IMR-90 (cell line): ENCODE results near the gene SPATA9. TPM values are rescaled to one million over a fixed set of nuclear protein-coding genes. Genes with fewer than 3 reads are reported as not detected.
A peak's percentile ranks its signal among the peaks of the same experiment; 100 is the strongest.

ENCODE experiments used
- ATAC-seq: fragments of 200-7000 bp; cut with Tn5 transposase; 2 replicates; pipeline ENCODE4 v1.9.1; 2020; ENCODE audit warnings: low read depth, mild to moderate bottlenecking, moderate library complexity
- BruUV-seq: library from RNA; stranded (reverse); fragments of 400-500 nt; replicated peaks from 2 replicates; lab custom pipeline; 2021; lab: Mats Ljungman, UMichigan
- CTCF ChIA-PET: fragments of 300-600 bp; formaldehyde crosslinking; extraction: SDS; loops from one replicate; lab custom pipeline; 2021; ENCODE audit warnings: antibody characterized with exemption; lab: Yijun Ruan, JAX
- POLR2A ChIA-PET: fragments of 300-600 bp; sonication (Branson Sonifier 250); formaldehyde crosslinking; loops from one replicate; lab custom pipeline; 2022; ENCODE audit warnings: antibody characterized with exemption; ENCODE audit not compliant: unreplicated experiment; lab: Charles Lee
- DNase-seq: peaks from one replicate; pipeline ENCODE4 v3.0.0; 2013
- H2AFZ ChIP-seq: replicated peaks from 2 replicates; pipeline ENCODE3; 2013; ENCODE audit warnings: low read length, mild to moderate bottlenecking; ENCODE audit not compliant: poor library complexity
- H2AK5ac ChIP-seq: 2 replicates; pipeline ENCODE4 v1.6.1; 2013; ENCODE audit warnings: low read depth, low read length, inconsistent platforms
- H2AK9ac ChIP-seq: replicated peaks from 2 replicates; pipeline ENCODE3; 2013; ENCODE audit warnings: mild to moderate bottlenecking, low read depth, low read length, moderate library complexity; ENCODE audit not compliant: poor library complexity
- H2BK120ac ChIP-seq: 2 replicates; pipeline ENCODE4 v1.6.1; 2013; ENCODE audit warnings: low read depth, low read length, inconsistent platforms
- H2BK15ac ChIP-seq: 3 replicates; pipeline ENCODE4 v1.6.1; 2013; ENCODE audit warnings: low read depth, low read length, inconsistent platforms
- H2BK20ac ChIP-seq: 2 replicates; pipeline ENCODE4 v1.6.1; 2013; ENCODE audit warnings: low read depth, mild to moderate bottlenecking, inconsistent platforms, low read length, moderate library complexity
- H2BK5ac ChIP-seq: 2 replicates; pipeline ENCODE4 v1.6.1; 2013; ENCODE audit warnings: mild to moderate bottlenecking, low read depth, low read length, inconsistent platforms; ENCODE audit not compliant: poor library complexity, severe bottlenecking
- H3K14ac ChIP-seq: replicated peaks from 2 replicates; pipeline ENCODE4 v1.6.1; 2013; ENCODE audit warnings: low read depth, low read length, inconsistent platforms
- H3K18ac ChIP-seq: 2 replicates; pipeline ENCODE4 v1.6.1; 2013; ENCODE audit warnings: low read depth, low read length, control low read depth
- H3K23ac ChIP-seq: 2 replicates; pipeline ENCODE4 v1.6.1; 2013; ENCODE audit warnings: low read depth, low read length, inconsistent platforms
- H3K27ac ChIP-seq: 2 replicates; pipeline ENCODE4 v1.5.1; 2013; ENCODE audit warnings: mild to moderate bottlenecking, control low read depth, low read length; ENCODE audit not compliant: insufficient read depth
- H3K27me3 ChIP-seq: 2 replicates; pipeline ENCODE4 v1.6.1; 2013; ENCODE audit warnings: low read length; ENCODE audit not compliant: control insufficient read depth, insufficient read depth
- H3K36me3 ChIP-seq: 2 replicates; pipeline ENCODE4 v1.6.1; 2013; ENCODE audit warnings: low read length, mixed read lengths; ENCODE audit not compliant: control insufficient read depth, insufficient read depth
- H3K4ac ChIP-seq: 2 replicates; pipeline ENCODE4 v1.6.1; 2013; ENCODE audit warnings: low read depth, low read length, inconsistent platforms
- H3K4me1 ChIP-seq: 2 replicates; pipeline ENCODE4 v1.6.1; 2013; ENCODE audit warnings: low read length, mixed read lengths; ENCODE audit not compliant: control insufficient read depth, insufficient read depth
- H3K4me2 ChIP-seq: 2 replicates; pipeline ENCODE4 v1.6.1; 2013; ENCODE audit warnings: low read depth, mild to moderate bottlenecking, control low read depth, low read length, moderate library complexity
- H3K4me3 ChIP-seq: 2 replicates; pipeline ENCODE4 v1.5.1; 2013; ENCODE audit warnings: low read depth, mild to moderate bottlenecking, control low read depth, low read length, moderate library complexity; ENCODE audit not compliant: insufficient read depth
- H3K56ac ChIP-seq: 2 replicates; pipeline ENCODE4 v1.6.1; 2013; ENCODE audit warnings: low read length, inconsistent platforms; ENCODE audit not compliant: insufficient read depth; ENCODE audit errors: extremely low read depth
- H3K79me1 ChIP-seq, 2 experiments: 2 replicates each; pipeline ENCODE4 v1.6.1; 2013; ENCODE audit warnings: low read length in 2 of 2, inconsistent platforms in 1 of 2, low read depth in 1 of 2
- H3K9ac ChIP-seq: 2 replicates; pipeline ENCODE4 v1.6.1; 2013; ENCODE audit warnings: low read depth, low read length, control low read depth
- H3K9me1 ChIP-seq: 2 replicates; pipeline ENCODE4 v1.6.1; 2013; ENCODE audit warnings: low read length, inconsistent platforms; ENCODE audit not compliant: insufficient read depth
- H3K9me3 ChIP-seq: 2 replicates; pipeline ENCODE4 v1.6.1; 2013; ENCODE audit warnings: low read length; ENCODE audit not compliant: control insufficient read depth, insufficient read depth
- H4K20me1 ChIP-seq: 2 replicates; pipeline ENCODE4 v1.6.1; 2013; ENCODE audit warnings: low read length, inconsistent platforms; ENCODE audit not compliant: insufficient read depth
- H4K5ac ChIP-seq: 2 replicates; pipeline ENCODE4 v1.6.1; 2013; ENCODE audit warnings: mild to moderate bottlenecking, low read depth, low read length, control low read depth
- H4K8ac ChIP-seq, 2 experiments: 2 replicates each; pipeline ENCODE4 v1.6.1; 2013; ENCODE audit warnings: low read depth in 2 of 2, low read length in 2 of 2, control low read depth in 1 of 2, inconsistent platforms in 1 of 2
- H4K91ac ChIP-seq: 2 replicates; pipeline ENCODE4 v1.6.1; 2013; ENCODE audit warnings: low read depth, low read length, inconsistent platforms; ENCODE audit not compliant: insufficient read depth
- BHLHE40 ChIP-seq: fragments of 150-350 bp; IDR thresholded peaks from 2 replicates; pipeline ENCODE4 v1.6.1; 2016; ENCODE audit warnings: mild to moderate bottlenecking, low read depth, low read length
- CEBPB ChIP-seq: IDR thresholded peaks from 2 replicates; pipeline ENCODE4 v1.6.1; 2012; ENCODE audit warnings: low read depth, low read length, improper control_type of control experiment
- FOS ChIP-seq: fragments of 150-350 bp; IDR thresholded peaks from 2 replicates; pipeline ENCODE4 v1.6.1; 2016; ENCODE audit warnings: low read depth, low read length
- MAZ ChIP-seq: IDR thresholded peaks from 2 replicates; pipeline ENCODE4 v1.6.1; 2012; ENCODE audit warnings: low read depth, mild to moderate bottlenecking, low read length, improper control_type of control experiment, moderate library complexity, borderline replicate concordance
- RAD21 ChIP-seq: IDR thresholded peaks from 2 replicates; pipeline ENCODE4 v1.6.1; 2012; ENCODE audit warnings: low read length, improper control_type of control experiment
- RFX5 ChIP-seq: IDR thresholded peaks from 2 replicates; pipeline ENCODE4 v1.8.0; 2012; ENCODE audit warnings: low read depth, mild to moderate bottlenecking, low read length, moderate library complexity
- WGBS, 2 experiments: methylation state at CpG; one replicate each; pipeline versions ENCODE4 v1.1.5 to v1.1.7; 2013; ENCODE audit warnings: missing lambda C conversion rate in 2 of 2; ENCODE audit not compliant: insufficient read length in 1 of 2; ENCODE audit errors: extremely low coverage in 2 of 2; 5-methylcytosine and 5-hydroxymethylcytosine counted together
- dilution Hi-C: fragments of 300-500 bp; cut with HindIII; formaldehyde crosslinking; loops from one replicate; pipeline ENCODE4 v1.14.3; 2018; ENCODE audit warnings: low sequenced_read_pairs; ENCODE audit not compliant: unreplicated experiment
- in situ Hi-C: fragments of 300-500 bp; cut with MboI; formaldehyde crosslinking; loops from 3 replicates; pipeline ENCODE4 v1.14.3; 2019; ENCODE audit warnings: low sequenced_read_pairs, inconsistent platforms, mixed read lengths
- intact Hi-C: fragments of 100-400 bp; cut with micrococcal nuclease; formaldehyde crosslinking; loops from 2 replicates; pipeline ENCODE4 v1.10.0; 2022
- polyA plus RNA-seq, 3 experiments: library from polyadenylated mRNA; depleted of rRNA; stranded (reverse); fragments of >200 nt; gene quantifications; 2 replicates each; pipeline ENCODE4 v1.2.3, GENCODE V29; 2012; ENCODE audit warnings: low replicate concordance in 1 of 3
- total RNA-seq: library from RNA; depleted of rRNA; stranded (reverse); fragments of >200 nt; gene quantifications from 2 replicates; pipeline ENCODE4 v1.2.3, GENCODE V29; 2012

Gene SPATA9
- total and polyA plus RNA-seq, 2 of the 4 experiments (the other 2 are of a cell fraction): 0.72 to 0.86 TPM

- peak; percentile 90 for DNase-seq
- ChIA-PET POLR2A (no interaction called here), CTCF (no interaction called here)
- Histone ChIP-seq H2AFZ (peak overlapping the region; percentile 3), H3K27me3 (no peaks in the 10 kb centered on the region), H3K9me1 (no peaks in the 10 kb centered on the region; the same call in 1 of the 2 replicates), H2AK5ac (peak overlapping the region; percentile 71), H3K79me1 (no peaks in the 10 kb centered on the region; a peak in 1 of 4 replicates), H3K9ac (no peak overlapping the region), H4K91ac (peak overlapping the region; percentile 75), H4K8ac (peak overlapping the region in 1 of 2 experiments; percentile 66; a peak in 2 of 4 replicates), H3K9me3 (no peaks in the 10 kb centered on the region), H3K56ac (0 out of 2 replicates have a peak overlapping the region, but pooled peaks have one; percentile 37), H3K4me2 (no peak overlapping the region), H3K4me3 (no peak overlapping the region), H2BK20ac (peak overlapping the region; percentile 96), H3K4me1 (peaks cover 4% of the 10 kb centered on the region), H2BK120ac (peak overlapping the region; percentile 85), H4K20me1 (no peaks in the 10 kb centered on the region), H3K14ac (peak overlapping the region; percentile 85), H2BK5ac (peak overlapping the region; percentile 59), H2AK9ac (no peak overlapping the region), H3K18ac (no peak overlapping the region; the same call in 1 of the 2 replicates), H3K23ac (peak overlapping the region; percentile 76), H2BK15ac (peak overlapping the region; percentile 35; the same call in 2 of the 3 replicates), H3K4ac (peak overlapping the region; percentile 78), H3K27ac (peak overlapping the region; percentile 6; the same call in 1 of the 2 replicates), H3K36me3 (no peaks in the 10 kb centered on the region), H4K5ac (no peak overlapping the region)
- intact Hi-C loops (no loop called here), in situ Hi-C loops (no loop called here), dilution Hi-C loops (no loop called here)
- peak; percentile 21 for TF ChIP-seq BHLHE40
- TF ChIP-seq CEBPB: peak; percentile 86
- TF ChIP-seq RFX5: no peak
- TF ChIP-seq FOS: peak; percentile 77
- TF ChIP-seq MAZ: 0 out of 2 replicates have a peak, but pooled peaks have one; percentile 32
- TF ChIP-seq RAD21: no peak
- BruUV-seq: no TSS peak
- WGBS, 2 experiments: no CpG with 5 or more reads among the region's 2 CpGs
- peak; percentile 93 for ATAC-seq
Observed at GRCh38 chr5:95712347-95712958, 29.7 kb upstream of the SPATA9 start.
